ENCODE results near the gene ZBTB39. TPM values are rescaled to one million over a fixed set of nuclear protein-coding genes. Genes with fewer than 3 reads are reported as not detected.

ZBTB39 gene
- polyA plus RNA-seq, 1 of the 3 experiments (the other 2 are of a cell fraction): 3.7 TPM

- CTCF ChIA-PET: interaction anchor here (1.1 to 15.0 kb wide), 7 partner anchors 19 to 102 kb away, joined by 3 to 257 read pairs (median 13); partner anchors contain the start of gene STAT6
Observed at GRCh38 chr12:57009949-57010626, 3.7 kb upstream of the ZBTB39 start.

More at GRCh38 chr12:57009949-57010626, 3.7 kb upstream of the ZBTB39 start:
- Histone ChIP-seq H3K27me3 (ENCODE audit: insufficient read depth) (peaks cover 26% of the 10 kb centered on the region), H3K9me2 (no peaks in the 10 kb centered on the region), H3K4me1 (ENCODE audit: control insufficient read depth in 1 of 2, insufficient read depth in 2 of 2, low read depth in 1 of 2, low read length in 1 of 2) (peaks cover 5 to 11% of the 10 kb centered on the region in 2 experiments; a peak in 3 of 4 replicates), H3K9ac (no peak overlapping the region), H3K36me3 (replicated peaks in 1 of 2; ENCODE audit: control insufficient read depth in 1 of 2, insufficient read depth in 2 of 2, low read length in 1 of 2) (no peaks in the 10 kb centered on the region), H3K79me2 (ENCODE audit: insufficient read depth) (peaks cover 10% of the 10 kb centered on the region), H3K4me2 (no peak overlapping the region), H3F3A (replicated peaks; ENCODE audit: insufficient read depth) (no peaks in the 10 kb centered on the region), H3K4me3 (ENCODE audit: low read depth in 2 of 2, low read length in 1 of 2) (no peak overlapping the region), H2AFZ (ENCODE audit: low read depth) (no peak overlapping the region), H3K9me3 (no peaks in the 10 kb centered on the region), H4K20me1 (ENCODE audit: insufficient read depth) (no peaks in the 10 kb centered on the region), H3K27ac (ENCODE audit: low read depth in 2 of 2, low read length in 1 of 2) (no peak overlapping the region)
- no peak for DNase-seq
- no peak for TF ChIP-seq ZBTB33 (IDR thresholded peaks at IDR 0.05; ENCODE audit: borderline replicate concordance, low read depth)
- no peak for TF ChIP-seq RXRA (IDR thresholded peaks at IDR 0.05; ENCODE audit: borderline replicate concordance, low read depth)
- no peak for TF ChIP-seq FOSL2 (IDR thresholded peaks at IDR 0.05; ENCODE audit: borderline replicate concordance, low read depth)
- TF ChIP-seq ELF1 (IDR thresholded peaks at IDR 0.05): no peak
- TF ChIP-seq USF2 (IDR thresholded peaks at IDR 0.05; ENCODE audit: borderline replicate concordance, low read depth, low read length): no peak
- no peak for TF ChIP-seq EP300 (IDR thresholded peaks at IDR 0.05; ENCODE audit: borderline replicate concordance in 1 of 2, low read depth in 1 of 2, low read length in 1 of 2)
- no peak for TF ChIP-seq POLR2AphosphoS5 (IDR thresholded peaks at IDR 0.05; ENCODE audit: low read depth, low read length)
- no peak for TF ChIP-seq GABPA (IDR thresholded peaks at IDR 0.05; ENCODE audit: low read depth)
- no peak for TF ChIP-seq YY1 (IDR thresholded peaks at IDR 0.05; ENCODE audit: low read depth)
- no peak for TF ChIP-seq REST (IDR thresholded peaks at IDR 0.05; ENCODE audit: low read depth, low read length)
- no peak for TF ChIP-seq FOXM1 (IDR thresholded peaks at IDR 0.05; ENCODE audit: low read depth)
- no peak for TF ChIP-seq USF1 (IDR thresholded peaks at IDR 0.05; ENCODE audit: borderline replicate concordance, low read depth)
- TF ChIP-seq EZH2phosphoT487 (IDR thresholded peaks at IDR 0.05; ENCODE audit: borderline replicate concordance, low read depth): no peak
- no peak for TF ChIP-seq CTCF (IDR thresholded peaks at IDR 0.05)
- POLR2A ChIA-PET: no interaction called here
- WGBS (ENCODE audit: low lambda C conversion rate): 88% methylated on average over 5 of the region's 5 CpGs

All from SK-N-SH (cell line).